PFSK-1 (cell line): ENCODE data around the gene RASGRF2.

Experiments
- FOXP2 ChIP-seq: optimal IDR thresholded peaks from 2 replicates; pipeline ENCODE3; 2011; ENCODE audit warnings: borderline replicate concordance, control low read depth, inconsistent platforms; ENCODE audit not compliant: insufficient read depth; ENCODE audit errors: extremely low read length, extremely low read depth
- POLR2AphosphoS5 ChIP-seq: IDR thresholded peaks from 2 replicates; pipeline ENCODE4 v1.6.1; 2012; ENCODE audit warnings: low read depth, mild to moderate bottlenecking, control low read depth, low read length, moderate library complexity
- REST ChIP-seq, 2 experiments: IDR thresholded peaks; 2 replicates each; pipeline versions ENCODE4 v1.6.1 to v1.8.0; 2011 to 2012; ENCODE audit warnings: low read depth in 2 of 2, low read length in 2 of 2, control low read depth in 1 of 2, inconsistent platforms in 1 of 2, mild to moderate bottlenecking in 1 of 2, moderate library complexity in 1 of 2; ENCODE audit not compliant: insufficient read depth in 1 of 2
- SIN3A ChIP-seq: IDR thresholded peaks from 2 replicates; pipeline ENCODE4 v1.6.1; 2012; ENCODE audit warnings: mild to moderate bottlenecking, low read length, moderate library complexity, borderline replicate concordance; ENCODE audit not compliant: insufficient read depth
- TAF1 ChIP-seq: IDR thresholded peaks from 2 replicates; pipeline ENCODE4 v1.6.1; 2012; ENCODE audit warnings: low read length, control low read depth, borderline replicate concordance; ENCODE audit not compliant: insufficient read depth

RASGRF2 gene

DNA sequence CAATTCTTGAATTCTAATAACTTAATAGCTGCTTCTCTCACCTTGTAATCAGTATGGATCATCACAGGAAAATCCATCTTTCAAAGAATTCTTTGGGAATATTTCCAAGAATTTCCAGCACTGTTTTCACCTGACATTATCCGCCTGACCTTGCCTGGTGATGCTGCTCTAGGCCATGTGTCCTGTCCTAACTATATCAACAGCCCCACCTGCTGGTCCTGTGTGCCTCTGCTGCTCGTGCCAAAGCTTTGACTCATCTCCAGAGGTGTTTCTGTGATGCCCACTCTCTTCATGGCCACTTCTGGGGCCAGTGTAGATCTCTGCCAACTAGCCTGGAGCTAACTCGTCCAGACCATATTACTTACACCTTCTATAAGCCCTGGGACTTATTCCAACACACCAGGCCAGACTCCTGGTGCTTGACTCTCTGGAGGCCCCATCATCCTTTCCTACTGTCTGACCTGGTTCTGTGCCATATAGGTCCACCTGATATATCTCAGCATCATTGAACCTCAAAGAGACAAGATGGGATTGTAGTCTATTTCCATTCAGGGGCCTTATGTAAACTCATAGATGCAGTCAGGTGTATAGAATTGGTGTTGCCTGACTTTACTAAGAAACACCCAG lies 205.4 kb downstream of the RASGRF2 start:
- TF ChIP-seq FOXP2, result no peak
- TF ChIP-seq REST (IDR thresholded peaks at IDR 0.05; ENCODE audit: insufficient read depth in 1 of 2, low read depth in 2 of 2, low read length in 2 of 2), result no peak
- TF ChIP-seq TAF1, result no peak
- no peak for TF ChIP-seq POLR2AphosphoS5
- TF ChIP-seq SIN3A, result no peak

DNA sequence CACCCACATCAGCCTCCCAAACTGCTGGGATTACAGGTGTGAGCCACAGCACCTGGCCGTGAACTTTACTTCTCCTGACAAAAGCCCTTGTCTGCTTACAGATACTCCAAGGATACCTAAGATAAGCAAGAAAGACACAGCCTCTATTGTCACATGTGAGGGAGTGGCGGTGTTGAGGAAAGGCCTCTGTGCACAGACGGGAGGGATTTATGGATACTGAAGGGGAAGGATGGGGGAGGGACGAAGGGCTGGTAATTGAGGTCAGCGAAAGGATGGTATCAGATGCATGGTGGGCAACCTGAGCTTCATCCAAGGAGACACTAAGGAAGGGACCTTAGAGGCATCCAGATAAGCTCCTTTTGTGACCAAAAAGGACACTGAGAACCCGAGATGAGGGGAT lies 206.3 kb downstream of the RASGRF2 start:
- TF ChIP-seq REST (IDR thresholded peaks at IDR 0.05; ENCODE audit: insufficient read depth in 1 of 2, low read depth in 2 of 2, low read length in 2 of 2), result no peak
- TF ChIP-seq POLR2AphosphoS5, result no peak
- no peak for TF ChIP-seq SIN3A
- no peak for TF ChIP-seq FOXP2
- no peak for TF ChIP-seq TAF1

DNA sequence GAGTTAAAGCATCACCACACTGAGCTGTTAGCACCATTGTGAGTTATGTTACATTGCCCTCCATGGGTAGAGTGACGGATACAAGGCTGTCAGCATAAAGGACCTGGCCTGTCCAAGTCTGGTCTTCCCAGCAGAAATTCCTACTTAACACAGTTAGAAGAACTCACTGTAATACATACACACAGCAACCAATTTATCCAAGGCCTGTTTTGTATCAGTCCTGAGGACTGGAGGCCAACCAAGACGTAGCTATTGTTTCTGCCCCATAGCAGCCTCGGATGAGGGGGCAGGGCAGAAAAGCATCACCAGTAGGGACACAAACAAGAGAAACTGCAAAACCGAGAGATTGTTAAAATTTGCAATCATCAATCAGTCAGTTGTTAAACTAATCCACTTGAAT lies 206.9 kb downstream of the RASGRF2 start:
- no peak for TF ChIP-seq FOXP2
- no peak for TF ChIP-seq TAF1
- no peak for TF ChIP-seq SIN3A
- no peak for TF ChIP-seq REST (IDR thresholded peaks at IDR 0.05; ENCODE audit: insufficient read depth in 1 of 2, low read depth in 2 of 2, low read length in 2 of 2)
- no peak for TF ChIP-seq POLR2AphosphoS5

- TF ChIP-seq TAF1 (no peak), SIN3A (no peak), REST (IDR thresholded peaks at IDR 0.05; ENCODE audit: insufficient read depth in 1 of 2, low read depth in 2 of 2, low read length in 2 of 2) (no peak), POLR2AphosphoS5 (no peak), FOXP2 (no peak)
Measured at GRCh38 chr5:81167544-81167943, 207.4 kb downstream of the RASGRF2 start.
